Pancreas (tissue), 10 donors: ENCODE measurements around the gene STARD3. TPM values are rescaled to one million over a fixed set of nuclear protein-coding genes. Genes with fewer than 3 reads are reported as not detected.
A peak's percentile ranks its signal among the peaks of the same experiment; 100 is the strongest.

Experiments
- ATAC-seq, 4 donors: fragments of 200-7000 bp; cut with Tn5 transposase; one replicate each; pipeline versions ENCODE4 v1.8.0 to v1.9.1; 2020; ENCODE audit warnings: mild to moderate bottlenecking in 4 of 4, moderate library complexity in 4 of 4
- DNase-seq, 6 donors: peaks; one replicate each; pipeline ENCODE4 v3.0.0-alpha.2; 2020
- FAIRE-seq: peaks from 2 replicates; lab custom pipeline; 2012; peaks lifted over from hg19 to GRCh38; lab: Jason Lieb, UNC
- H3K27ac ChIP-seq, 4 donors: fragments of 200-600 bp; sonication (generic); 1 replicate in 3 of 4; 2 replicates in 1 of 4; pipeline versions ENCODE4 v1.5.0 to v1.8.0; 2020
- H3K27me3 ChIP-seq, 4 donors: fragments of 200-600 bp; one replicate each; pipeline ENCODE4 v1.8.0; 2021
- H3K36me3 ChIP-seq, 3 donors: fragments of 200-600 bp; sonication (generic) in 1 of 3; one replicate each; pipeline versions ENCODE4 v1.5.0 to v1.8.0; 2020 to 2021
- H3K4me1 ChIP-seq, 3 donors: fragments of 200-600 bp; one replicate each; pipeline ENCODE4 v1.8.0; 2021
- H3K4me3 ChIP-seq, 4 donors: fragments of 200-600 bp; sonication (generic) in 2 of 4; one replicate each; pipeline versions ENCODE4 v1.5.0 to v1.8.0; 2020 to 2021
- H3K9me3 ChIP-seq, 4 donors: fragments of 200-600 bp; one replicate each; pipeline ENCODE4 v1.8.0; 2021
- WGBS, 2 donors: extraction: QIAGEN DNeasy Blood & Tissue Kit; methylation state at CpG; one replicate each; pipeline ENCODE4 v1.1.7; 2013; 5-methylcytosine and 5-hydroxymethylcytosine counted together
- intact Hi-C, 3 donors: fragments of 100-400 bp; cut with DNase I; formaldehyde crosslinking; loops; one replicate each; pipeline versions ENCODE4 v1.11.1 to v1.14.2; 2022
- polyA plus RNA-seq, 2 donors: library from polyadenylated mRNA; stranded (reverse); fragments of 200-250 nt; gene quantifications; one replicate each; pipeline ENCODE4 v1.2.3, GENCODE V29; 2013
- total RNA-seq, 6 donors: library from RNA; stranded (reverse); fragmentation: NEBNext Ultra II Directional in 4 of 6; extraction: Animal tissue kit (Norgen Biotek cat#: 25700) in 4 of 6; gene quantifications; one replicate each; pipeline versions ENCODE4 v1.2.1 to v1.2.4, GENCODE V29; 2021 to 2023
- TF ChIP-seq, protein P1 (sequence below), 4 donors: fragments of 200-600 bp; sonication (generic) in 3 of 4; IDR thresholded peaks; one replicate each; pipeline versions ENCODE4 v1.5.0 to v1.8.0; 2021; ENCODE audit warnings: antibody characterized with exemption in 4 of 4
- donor health status: healthy with polysubstance abuse.
- donor health status: DM: no; HTN: no; CAD: no; lungs with moderate emphysema.
- donor health status: DM: no; HTN: no; CAD: no.
- donor health status: control.
- donor health status: control.
- donor health status: Bipolar disorder and iron deficiency.
- donor health status: DM: yes; HTN: yes; CAD: no.
- donor health status: DM: no; HTN: no; CAD: no.
- donor health status: DM: no; HTN: no; CAD: no.
- donor health status: DM: yes; HTN: yes; CAD: no.

Gene STARD3
- total and polyA plus RNA-seq, 8 donors: 24.4 to 73.8 (median 29.9) TPM

- no peak for FAIRE-seq
- intact Hi-C loops: no loop called here
- no peaks in the 10 kb centered on the region for H3K27me3 ChIP-seq
- H3K27ac ChIP-seq: peak overlapping the region in 3 of 4 donors; percentile 11 to 96 (median 94)
- no peak overlapping the region for H3K4me3 ChIP-seq
- DNase-seq: no peak
- peaks cover 0 to 2% (median under 1%) of the 10 kb centered on the region in 3 donors for H3K36me3 ChIP-seq
- ATAC-seq: no peak
- WGBS, 2 donors: 46 to 49% methylated on average over 12 of the region's 12 CpGs
- no peaks in the 10 kb centered on the region for H3K9me3 ChIP-seq
- TF ChIP-seq, protein P1, sequence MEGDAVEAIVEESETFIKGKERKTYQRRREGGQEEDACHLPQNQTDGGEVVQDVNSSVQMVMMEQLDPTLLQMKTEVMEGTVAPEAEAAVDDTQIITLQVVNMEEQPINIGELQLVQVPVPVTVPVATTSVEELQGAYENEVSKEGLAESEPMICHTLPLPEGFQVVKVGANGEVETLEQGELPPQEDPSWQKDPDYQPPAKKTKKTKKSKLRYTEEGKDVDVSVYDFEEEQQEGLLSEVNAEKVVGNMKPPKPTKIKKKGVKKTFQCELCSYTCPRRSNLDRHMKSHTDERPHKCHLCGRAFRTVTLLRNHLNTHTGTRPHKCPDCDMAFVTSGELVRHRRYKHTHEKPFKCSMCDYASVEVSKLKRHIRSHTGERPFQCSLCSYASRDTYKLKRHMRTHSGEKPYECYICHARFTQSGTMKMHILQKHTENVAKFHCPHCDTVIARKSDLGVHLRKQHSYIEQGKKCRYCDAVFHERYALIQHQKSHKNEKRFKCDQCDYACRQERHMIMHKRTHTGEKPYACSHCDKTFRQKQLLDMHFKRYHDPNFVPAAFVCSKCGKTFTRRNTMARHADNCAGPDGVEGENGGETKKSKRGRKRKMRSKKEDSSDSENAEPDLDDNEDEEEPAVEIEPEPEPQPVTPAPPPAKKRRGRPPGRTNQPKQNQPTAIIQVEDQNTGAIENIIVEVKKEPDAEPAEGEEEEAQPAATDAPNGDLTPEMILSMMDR (IDR thresholded peaks at IDR 0.05): no peak
- H3K4me1 ChIP-seq: peaks cover 30 to 57% (median 44%) of the 10 kb centered on the region in 3 donors
Observed at GRCh38 chr17:39702901-39703893, 66.3 kb downstream of the STARD3 start.

DNA sequence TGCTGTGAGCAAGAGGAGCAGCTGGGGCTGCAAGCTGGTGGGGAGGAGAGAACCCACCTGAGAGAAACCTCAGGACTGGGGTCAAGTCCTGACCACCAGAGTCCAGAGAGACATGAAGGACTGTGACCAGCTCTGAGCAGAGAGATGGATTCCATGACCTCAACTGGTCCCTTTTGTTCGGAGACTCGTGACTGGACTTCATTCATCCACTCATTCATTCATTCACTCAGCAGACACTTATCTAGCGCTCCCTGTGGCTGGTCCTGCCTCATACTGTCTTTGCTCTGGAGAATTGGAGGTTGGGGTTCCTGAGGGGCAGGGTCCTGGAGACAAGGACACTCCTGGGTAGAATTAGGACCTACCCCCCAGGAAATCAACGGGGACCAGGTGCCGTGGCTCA lies 67.0 kb downstream of the STARD3 start:
- H3K9me3 ChIP-seq: no peaks in the 10 kb centered on the region
- peak overlapping the region; percentile 11 to 96 (median 94) for H3K27ac ChIP-seq
- TF ChIP-seq, protein P1 (IDR thresholded peaks at IDR 0.05): no peak
- H3K27me3 ChIP-seq: no peaks in the 10 kb centered on the region
- intact Hi-C loops: no loop called here
- 69% methylated on average over 5 of the region's 5 CpGs for WGBS, 2 donors
- FAIRE-seq (no peak), ATAC-seq (no peak), DNase-seq (no peak)
- H3K4me1 ChIP-seq: peaks cover 30 to 57% (median 44%) of the 10 kb centered on the region in 3 donors
- peaks cover 0 to 9% (median 3%) of the 10 kb centered on the region in 3 donors for H3K36me3 ChIP-seq
- no peak overlapping the region for H3K4me3 ChIP-seq

DNA sequence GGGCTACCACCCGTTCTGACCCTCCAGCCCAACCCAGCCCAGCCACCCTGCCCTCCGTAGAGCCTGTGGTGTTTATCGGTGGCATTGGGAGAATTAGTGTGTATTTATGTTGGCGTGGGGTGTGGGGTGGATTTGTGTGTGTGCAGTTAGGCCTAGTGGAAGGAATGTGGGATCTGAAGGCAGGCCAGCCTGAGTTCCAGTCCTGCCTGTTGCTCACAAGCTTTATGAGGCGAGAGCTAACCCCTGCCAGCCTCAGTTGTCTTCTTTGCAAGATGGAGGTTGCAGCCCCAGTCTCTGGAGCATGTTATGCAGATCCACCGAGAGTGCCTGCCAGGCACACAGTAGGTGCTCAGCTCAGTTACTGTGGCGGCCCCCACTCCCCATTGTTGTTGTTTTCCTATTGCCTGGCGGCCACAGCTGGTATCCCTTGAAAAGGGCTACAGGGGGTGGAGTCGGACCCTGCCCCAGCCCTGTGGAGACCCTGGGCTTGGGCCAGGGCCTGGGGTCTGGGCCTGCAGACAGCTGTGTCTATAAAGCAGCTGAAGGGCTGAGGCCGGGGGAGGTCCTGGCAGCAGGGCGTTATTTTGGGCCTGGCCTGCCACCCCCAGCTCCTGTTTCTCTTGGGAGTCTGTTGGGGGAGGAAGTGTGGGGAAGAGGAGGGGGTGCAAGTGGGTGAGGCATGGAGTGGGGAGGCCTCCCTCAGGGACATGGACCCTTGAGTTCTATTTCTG lies 68.0 kb downstream of the STARD3 start:
- no peaks in the 10 kb centered on the region for H3K9me3 ChIP-seq
- FAIRE-seq: no peak
- WGBS, 2 donors: 30 to 31% methylated on average over 11 of the region's 11 CpGs
- H3K27ac ChIP-seq: peak overlapping the region; percentile 90 to 96 (median 94)
- DNase-seq: peak in 2 of 6 donors; percentile 29 to 54
- peak in 1 of 4 donors; percentile 9 for ATAC-seq
- TF ChIP-seq, protein P1 (IDR thresholded peaks at IDR 0.05): no peak
- peaks cover 30 to 53% (median 44%) of the 10 kb centered on the region in 3 donors for H3K4me1 ChIP-seq
- no peaks in the 10 kb centered on the region for H3K27me3 ChIP-seq
- peak overlapping the region in 2 of 4 donors; percentile 15 to 16 for H3K4me3 ChIP-seq
- H3K36me3 ChIP-seq: peaks cover 0 to 17% (median 3%) of the 10 kb centered on the region in 3 donors
- intact Hi-C loops: no loop called here

GRCh38 chr17:39705786-39706348 lies 68.9 kb downstream of the STARD3 start:
- TF ChIP-seq, protein P1 (IDR thresholded peaks at IDR 0.05): no peak
- H3K36me3 ChIP-seq: peaks cover 0 to 26% (median 3%) of the 10 kb centered on the region in 3 donors
- H3K27me3 ChIP-seq: no peaks in the 10 kb centered on the region
- peaks cover 30 to 53% (median 44%) of the 10 kb centered on the region in 3 donors for H3K4me1 ChIP-seq
- no peaks in the 10 kb centered on the region for H3K9me3 ChIP-seq
- H3K4me3 ChIP-seq: peak overlapping the region in 2 of 4 donors; percentile 15 to 16
- peak overlapping the region; percentile 90 to 96 (median 94) for H3K27ac ChIP-seq
- WGBS, 2 donors: 11 to 17% methylated on average over 12 of the region's 12 CpGs
- no peak for FAIRE-seq
- ATAC-seq: peak; percentile 85 to 92 (median 88)
- intact Hi-C loops: no loop called here
- DNase-seq: peak; percentile 82 to 95 (median 92)
